ENCODE results near the gene KIF1B.

GRCh38 chr1:10257851-10258250 is 47.5 kb downstream of the KIF1B start:
- no peak for TF ChIP-seq POLR2A (IDR thresholded peaks at IDR 0.05; ENCODE audit: low read depth)
- TF ChIP-seq EP300 (IDR thresholded peaks at IDR 0.05) = no peak
- no peak for TF ChIP-seq CTCF (IDR thresholded peaks at IDR 0.05)
